ENCODE measurements around the gene KIT. TPM values are rescaled to one million over a fixed set of nuclear protein-coding genes. Genes with fewer than 3 reads are reported as not detected.

KIT gene
- polyA plus RNA-seq, 1 experiment: 3.3 TPM

DNA sequence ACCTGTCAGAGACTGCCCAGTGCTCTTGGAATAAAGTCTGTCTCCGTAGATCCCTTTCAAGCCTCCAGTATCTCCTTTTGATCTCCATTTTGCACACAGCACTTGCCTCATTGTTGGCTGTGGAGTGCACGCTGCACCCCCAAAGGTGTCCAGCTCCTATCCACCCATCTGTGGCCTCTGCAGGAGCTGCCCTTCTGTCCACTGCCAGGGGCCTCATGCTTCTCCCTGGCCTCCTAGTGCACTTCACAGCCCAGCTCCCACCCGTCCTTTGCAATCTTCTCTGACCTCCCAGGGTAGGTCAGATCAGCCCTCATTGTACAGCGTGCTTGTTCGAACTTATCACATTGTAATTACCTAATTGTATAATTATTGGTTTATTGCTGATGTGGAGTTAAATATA is 18.9 kb downstream of the KIT start:
- H3K27me3 ChIP-seq (ENCODE audit: control insufficient read depth, insufficient read depth, low read length): no peaks in the 10 kb centered on the region; the same call in 1 of the 2 replicates
- no peak for DNase-seq (ENCODE audit: low read depth)
- TF ChIP-seq, protein P1, sequence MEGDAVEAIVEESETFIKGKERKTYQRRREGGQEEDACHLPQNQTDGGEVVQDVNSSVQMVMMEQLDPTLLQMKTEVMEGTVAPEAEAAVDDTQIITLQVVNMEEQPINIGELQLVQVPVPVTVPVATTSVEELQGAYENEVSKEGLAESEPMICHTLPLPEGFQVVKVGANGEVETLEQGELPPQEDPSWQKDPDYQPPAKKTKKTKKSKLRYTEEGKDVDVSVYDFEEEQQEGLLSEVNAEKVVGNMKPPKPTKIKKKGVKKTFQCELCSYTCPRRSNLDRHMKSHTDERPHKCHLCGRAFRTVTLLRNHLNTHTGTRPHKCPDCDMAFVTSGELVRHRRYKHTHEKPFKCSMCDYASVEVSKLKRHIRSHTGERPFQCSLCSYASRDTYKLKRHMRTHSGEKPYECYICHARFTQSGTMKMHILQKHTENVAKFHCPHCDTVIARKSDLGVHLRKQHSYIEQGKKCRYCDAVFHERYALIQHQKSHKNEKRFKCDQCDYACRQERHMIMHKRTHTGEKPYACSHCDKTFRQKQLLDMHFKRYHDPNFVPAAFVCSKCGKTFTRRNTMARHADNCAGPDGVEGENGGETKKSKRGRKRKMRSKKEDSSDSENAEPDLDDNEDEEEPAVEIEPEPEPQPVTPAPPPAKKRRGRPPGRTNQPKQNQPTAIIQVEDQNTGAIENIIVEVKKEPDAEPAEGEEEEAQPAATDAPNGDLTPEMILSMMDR (IDR thresholded peaks at IDR 0.05; ENCODE audit: insufficient read depth, low read depth, low read length): no peak
- H3K36me3 ChIP-seq (ENCODE audit: control insufficient read depth, insufficient read depth, low read length): no peaks in the 10 kb centered on the region
- POLR2A ChIA-PET: no interaction called here
- H3K4me3 ChIP-seq (ENCODE audit: low read depth, low read length): no peak overlapping the region
- CTCF ChIA-PET: interaction anchor here (1.4 kb wide), 1 partner anchor 9 kb away, joined by 4 read pairs; no protein-coding TSS in a partner anchor

DNA sequence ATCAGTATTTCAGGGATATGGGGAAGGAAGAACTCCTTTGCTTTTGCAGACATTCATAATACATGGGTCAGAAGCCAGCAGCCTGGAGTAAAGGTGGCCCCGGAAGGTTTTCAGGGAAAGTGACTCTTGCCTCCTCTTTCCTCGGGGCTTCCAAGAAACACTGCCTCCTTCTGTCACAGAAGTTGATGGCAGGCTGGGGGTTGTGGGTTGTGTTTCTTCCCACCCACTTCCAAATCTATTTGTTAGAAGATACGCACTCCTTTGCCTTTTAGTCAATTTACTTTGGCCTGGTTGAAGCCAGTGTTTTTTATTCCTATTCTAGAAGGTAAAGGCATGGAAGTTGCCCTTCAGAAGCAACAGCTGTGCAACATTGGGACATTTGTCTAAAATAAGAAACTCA is 19.7 kb downstream of the KIT start:
- TF ChIP-seq, protein P1 (IDR thresholded peaks at IDR 0.05; ENCODE audit: insufficient read depth, low read depth, low read length): no peak
- no peaks in the 10 kb centered on the region; the same call in 1 of the 2 replicates for H3K27me3 ChIP-seq (ENCODE audit: control insufficient read depth, insufficient read depth, low read length)
- H3K4me3 ChIP-seq (ENCODE audit: low read depth, low read length): no peak overlapping the region
- no peak for DNase-seq (ENCODE audit: low read depth)
- POLR2A ChIA-PET: no interaction called here
- CTCF ChIA-PET: interaction anchor here (0.6 kb wide), 1 partner anchor 33 kb away, joined by 3 read pairs; no protein-coding TSS in a partner anchor
- H3K36me3 ChIP-seq (ENCODE audit: control insufficient read depth, insufficient read depth, low read length): no peaks in the 10 kb centered on the region

DNA sequence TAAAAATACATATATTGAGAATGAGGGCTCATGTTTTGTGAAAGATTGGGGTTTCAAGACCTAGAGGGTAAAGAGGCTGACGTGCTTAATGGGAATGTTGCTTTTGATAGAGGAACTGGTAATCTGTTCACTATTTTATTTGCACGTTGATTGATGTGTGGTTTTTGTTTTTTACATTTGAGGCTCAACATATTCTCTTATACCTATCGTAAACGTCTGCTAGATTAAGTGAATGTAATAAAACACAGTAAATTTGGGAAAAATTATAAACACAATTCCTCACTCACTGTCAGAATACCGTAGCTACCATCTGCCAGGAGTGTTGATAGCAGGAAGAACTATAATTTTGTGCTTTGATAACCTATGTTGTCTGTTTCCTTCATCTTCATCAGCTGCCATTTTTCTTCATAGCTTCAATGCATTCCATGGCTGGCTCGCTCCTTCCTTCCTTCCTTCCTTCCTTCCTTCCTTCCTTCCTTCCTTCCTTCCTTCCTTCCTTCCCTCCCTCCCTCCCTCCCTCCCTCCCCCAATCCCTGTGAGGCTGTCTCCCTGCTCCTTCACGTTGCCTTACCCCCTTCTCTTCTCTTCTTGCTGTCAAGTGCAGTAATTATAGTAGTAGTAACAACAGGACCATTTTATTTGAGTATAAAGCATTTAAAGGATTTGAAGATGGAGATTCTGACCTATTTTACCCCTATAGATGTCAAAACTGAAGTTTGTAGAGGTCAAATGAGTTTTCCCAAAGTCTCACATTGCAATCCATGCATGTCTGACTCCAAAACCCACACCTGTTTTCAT is 20.3 kb downstream of the KIT start:
- ChIA-PET CTCF (interaction anchor here (0.6 to 1.2 kb wide), 2 partner anchors 15 to 32 kb away, joined by 3 to 4 read pairs; no protein-coding TSS in a partner anchor), POLR2A (no interaction called here)
- Histone ChIP-seq H3K4me3 (ENCODE audit: low read depth, low read length) (no peak overlapping the region), H3K27me3 (ENCODE audit: control insufficient read depth, insufficient read depth, low read length) (no peaks in the 10 kb centered on the region; the same call in 1 of the 2 replicates), H3K36me3 (ENCODE audit: control insufficient read depth, insufficient read depth, low read length) (no peaks in the 10 kb centered on the region)
- TF ChIP-seq, protein P1 (IDR thresholded peaks at IDR 0.05; ENCODE audit: insufficient read depth, low read depth, low read length): no peak
- no peak for DNase-seq (ENCODE audit: low read depth)

DNA sequence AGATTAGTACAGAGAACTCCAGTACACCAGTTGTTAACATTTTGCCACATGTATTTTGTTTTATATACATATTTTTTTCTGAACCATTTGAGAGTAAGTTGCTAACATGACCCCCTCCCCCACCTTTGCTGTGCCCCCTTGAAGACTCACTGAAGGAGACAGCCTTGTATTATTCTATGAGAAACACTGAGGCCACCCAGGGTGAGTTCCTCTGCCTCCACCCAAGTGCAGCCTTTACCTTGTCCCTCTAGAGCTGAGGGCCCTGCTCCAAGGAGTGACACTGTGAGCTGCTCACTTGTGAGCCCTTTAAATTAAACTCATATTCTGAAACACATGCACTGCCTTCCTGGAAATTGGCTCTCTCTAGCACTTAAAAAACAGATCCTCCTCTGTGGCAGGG is 21.1 kb downstream of the KIT start:
- H3K27me3 ChIP-seq (ENCODE audit: control insufficient read depth, insufficient read depth, low read length): no peaks in the 10 kb centered on the region; the same call in 1 of the 2 replicates
- TF ChIP-seq, protein P1 (IDR thresholded peaks at IDR 0.05; ENCODE audit: insufficient read depth, low read depth, low read length): no peak
- CTCF ChIA-PET: interaction anchor here (1.2 kb wide), 1 partner anchor 16 kb away, joined by 4 read pairs; no protein-coding TSS in a partner anchor
- no peak for DNase-seq (ENCODE audit: low read depth)
- no peaks in the 10 kb centered on the region for H3K36me3 ChIP-seq (ENCODE audit: control insufficient read depth, insufficient read depth, low read length)
- POLR2A ChIA-PET: no interaction called here
- H3K4me3 ChIP-seq (ENCODE audit: low read depth, low read length): no peak overlapping the region

DNA sequence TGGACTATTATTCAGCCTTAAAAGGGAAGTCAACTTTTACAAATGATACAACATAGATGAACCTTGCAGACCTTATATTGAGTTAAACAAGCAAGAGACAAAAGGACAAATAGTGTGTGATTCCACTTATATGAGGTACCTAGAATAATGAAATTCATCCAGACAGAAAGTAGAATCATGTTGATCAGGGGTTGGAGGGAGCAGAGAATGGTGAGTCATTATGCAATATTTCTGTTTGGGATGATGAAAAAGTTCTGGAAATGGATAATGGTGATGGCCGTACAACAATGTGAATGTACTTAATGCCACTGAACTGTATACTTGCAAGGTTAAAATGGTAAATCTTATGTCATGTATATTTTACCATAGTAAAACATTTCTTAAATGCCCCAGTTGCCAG is 22.1 kb downstream of the KIT start:
- no peak for DNase-seq (ENCODE audit: low read depth)
- TF ChIP-seq, protein P1 (IDR thresholded peaks at IDR 0.05; ENCODE audit: insufficient read depth, low read depth, low read length): no peak
- POLR2A ChIA-PET: no interaction called here
- Histone ChIP-seq H3K4me3 (ENCODE audit: low read depth, low read length) (no peak overlapping the region), H3K27me3 (ENCODE audit: control insufficient read depth, insufficient read depth, low read length) (no peaks in the 10 kb centered on the region; the same call in 1 of the 2 replicates), H3K36me3 (ENCODE audit: control insufficient read depth, insufficient read depth, low read length) (no peaks in the 10 kb centered on the region)
- CTCF ChIA-PET: interaction anchor here (1.2 kb wide), 1 partner anchor 17 kb away, joined by 4 read pairs; no protein-coding TSS in a partner anchor
